Middle frontal gyrus (tissue), 1 donor: ENCODE data around the gene MTERF4.

ENCODE experiments used
- DNase-seq: peaks from one replicate; pipeline ENCODE4 v3.0.0-alpha.2; 2015; ENCODE audit warnings: low spot score; ENCODE audit errors: extremely low spot score

MTERF4 gene

DNA sequence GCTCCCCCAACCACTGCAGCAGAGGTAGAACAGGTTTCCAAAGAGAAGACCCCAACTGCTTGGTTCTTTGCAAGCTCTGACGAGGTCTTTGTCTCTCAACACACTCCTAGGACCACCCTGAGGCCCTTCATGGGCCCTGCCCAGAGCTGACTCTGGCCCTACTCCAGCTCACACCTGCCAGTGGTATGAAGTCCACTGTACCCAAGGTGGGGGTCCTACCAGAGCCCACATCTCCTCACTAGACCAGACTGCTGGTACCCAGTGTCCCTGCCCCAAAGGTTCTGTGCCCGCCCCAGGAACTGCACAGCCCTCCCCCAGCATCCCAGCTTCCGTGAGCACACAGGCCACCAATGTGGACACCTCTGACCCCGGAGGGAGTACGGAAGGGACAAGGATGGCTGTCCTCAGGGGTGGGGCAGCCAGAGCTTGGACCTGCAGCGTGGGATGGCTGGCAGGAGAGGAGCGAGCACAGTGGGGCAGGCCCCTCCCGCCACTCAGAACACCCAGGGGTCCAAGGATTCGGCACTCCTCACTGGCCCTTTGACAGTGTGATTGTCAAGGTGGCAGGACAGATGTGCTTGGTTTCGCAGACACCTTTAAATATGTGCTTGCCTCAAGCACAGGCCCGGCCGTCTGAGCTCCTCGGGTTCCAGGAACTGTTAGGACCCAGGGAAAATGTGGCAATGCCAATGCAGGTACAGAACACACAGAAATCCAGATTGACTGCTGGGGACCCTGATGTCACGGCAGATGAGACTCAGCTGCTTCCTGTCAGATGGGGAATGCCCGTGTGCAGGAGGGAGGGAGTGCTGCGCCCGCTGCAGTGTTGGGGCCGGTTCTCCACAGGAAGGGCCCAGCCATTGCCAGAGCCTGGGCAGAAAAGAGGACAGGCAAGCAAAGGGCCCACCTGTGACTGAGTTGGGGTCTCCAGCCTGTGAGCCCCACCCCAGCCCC, 51.2 kb downstream of the MTERF4 start:
- DNase-seq = no peak

DNA sequence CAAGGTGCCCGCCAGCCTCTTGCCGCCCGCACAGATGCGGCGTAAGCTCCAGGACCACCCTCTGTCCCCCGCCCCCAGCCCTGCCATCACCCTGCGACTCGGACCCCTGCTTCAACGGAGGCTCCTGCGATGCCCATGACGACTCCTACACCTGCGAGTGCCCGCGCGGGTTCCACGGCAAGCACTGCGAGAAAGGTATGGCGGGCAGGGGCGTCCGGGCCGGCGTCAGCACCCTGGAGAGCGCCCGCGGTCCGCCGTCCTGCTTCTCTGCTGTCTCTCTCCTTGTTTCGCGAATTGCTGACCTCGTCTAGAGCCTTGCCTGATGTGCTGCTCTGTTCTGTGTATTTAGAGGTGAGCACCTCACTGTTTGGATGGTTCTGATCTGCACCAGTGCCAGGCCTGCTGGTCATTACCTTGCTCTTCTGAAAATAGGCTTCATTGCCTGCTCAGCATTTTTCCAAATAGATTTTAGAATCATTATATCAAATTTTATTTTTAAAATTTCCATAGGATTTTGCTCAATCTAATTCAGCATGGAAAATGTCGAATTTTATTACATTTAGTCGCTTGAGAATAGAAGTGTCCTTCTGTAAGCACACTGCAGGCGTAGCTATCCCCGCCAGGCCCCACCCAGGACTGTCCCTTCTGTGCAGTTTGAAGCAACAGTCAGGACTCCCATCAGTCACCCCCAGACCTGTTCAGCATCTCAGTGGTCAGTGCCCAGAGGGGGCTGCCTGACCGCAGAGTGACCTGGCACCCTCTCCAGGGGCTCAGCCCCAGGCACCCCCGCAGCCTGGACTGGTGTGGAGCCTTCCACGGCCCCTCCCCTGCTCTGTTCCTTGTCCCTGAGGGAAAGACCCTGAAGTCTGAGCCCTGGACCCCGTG, 52.1 kb downstream of the MTERF4 start:
- no peak for DNase-seq

DNA sequence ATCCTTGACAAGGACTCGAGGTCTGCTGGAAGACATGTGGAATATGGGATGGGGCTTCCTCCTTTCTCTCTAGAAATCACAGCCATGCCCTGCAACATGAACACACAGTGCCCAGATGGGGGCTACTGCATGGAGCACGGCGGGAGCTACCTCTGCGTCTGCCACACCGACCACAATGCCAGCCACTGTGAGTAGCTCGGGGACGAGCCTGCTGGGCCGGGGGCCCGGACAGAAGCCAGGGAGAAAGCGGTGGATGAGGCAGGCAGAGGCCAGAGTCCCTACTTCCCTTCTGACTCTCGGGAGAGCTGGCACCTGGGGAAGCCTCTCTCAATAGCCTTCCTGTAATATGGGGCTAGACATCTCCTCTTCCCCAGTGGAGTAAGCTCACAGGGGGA, 53.1 kb downstream of the MTERF4 start:
- no peak for DNase-seq

DNA sequence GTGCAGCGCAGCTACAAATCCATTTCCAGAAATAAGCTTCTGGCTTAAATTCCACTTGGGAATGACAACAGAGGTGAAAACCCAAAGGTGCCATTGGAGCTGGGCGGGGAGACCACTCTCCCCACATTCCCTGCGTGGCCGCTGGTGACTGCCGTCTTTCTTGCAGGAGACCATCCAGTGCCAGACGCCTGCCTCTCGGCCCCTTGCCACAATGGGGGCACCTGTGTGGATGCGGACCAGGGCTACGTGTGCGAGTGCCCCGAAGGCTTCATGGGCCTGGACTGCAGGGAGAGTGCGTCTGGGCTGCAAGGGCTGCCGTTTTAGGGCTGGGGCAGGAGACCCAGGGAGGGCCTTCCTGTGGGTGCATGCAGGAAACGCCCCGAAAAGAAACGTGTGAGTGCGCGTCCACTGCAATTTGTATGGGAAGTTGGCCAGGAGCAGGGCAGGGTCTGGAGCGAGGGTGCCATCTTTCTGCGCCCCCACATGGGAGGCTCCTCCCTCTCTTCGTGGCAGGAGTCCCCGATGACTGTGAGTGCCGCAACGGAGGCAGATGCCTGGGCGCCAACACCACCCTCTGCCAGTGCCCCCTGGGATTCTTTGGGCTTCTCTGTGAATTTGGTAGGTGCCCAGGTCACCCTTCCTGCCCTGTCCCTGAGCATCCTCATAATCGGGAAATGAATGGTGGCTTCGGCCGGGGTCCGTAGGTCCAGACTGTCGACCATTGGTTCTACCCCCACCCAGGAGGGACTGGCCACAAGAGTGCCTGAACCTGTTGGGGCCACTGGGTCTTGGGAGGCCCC, 53.7 kb downstream of the MTERF4 start:
- no peak for DNase-seq

DNA sequence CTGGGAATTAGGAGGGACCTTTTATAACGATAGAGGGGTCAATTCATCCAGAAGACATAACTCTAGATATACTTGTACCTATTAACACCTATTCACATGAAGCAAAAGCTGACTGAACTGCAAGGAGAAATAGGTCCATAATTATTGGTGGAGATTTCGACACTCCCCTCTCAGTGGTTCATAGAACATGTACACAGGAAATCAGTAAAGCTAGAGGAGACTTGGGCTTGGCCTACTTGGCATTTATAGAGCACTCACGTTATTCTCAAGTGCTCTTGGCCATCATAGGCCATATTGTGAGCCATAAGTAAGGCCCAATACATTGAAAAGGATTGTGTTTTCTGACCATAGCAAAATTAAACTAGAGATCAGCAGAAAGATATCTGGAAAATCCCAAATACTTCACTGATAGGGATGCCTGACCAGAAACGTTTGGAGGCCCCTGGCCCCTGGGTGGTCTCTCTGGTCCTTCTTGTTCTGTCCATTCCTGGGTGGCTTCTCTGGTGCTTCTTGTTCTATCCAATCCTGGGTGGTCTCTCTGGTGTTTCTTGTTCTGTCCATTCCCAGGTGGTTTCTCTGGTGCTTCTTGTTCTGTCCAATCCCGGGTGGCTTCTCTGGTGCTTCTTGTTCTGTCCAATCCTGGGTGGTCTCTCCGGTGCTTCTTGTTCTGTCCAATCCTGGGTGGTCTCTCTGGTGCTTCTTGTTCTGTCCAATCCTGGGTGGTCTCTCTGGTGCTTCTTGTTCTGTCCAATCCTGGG, 54.7 kb downstream of the MTERF4 start:
- DNase-seq = no peak
